Liver (tissue), 9 donors: ENCODE measurements around the gene FMO2. TPM values are rescaled to one million over a fixed set of nuclear protein-coding genes. Genes with fewer than 3 reads are reported as not detected.

Experiments used
- DNase-seq: peaks from one replicate; pipeline ENCODE4 v3.0.0-alpha.2; 2017; ENCODE audit warnings: low spot score
- H3K27ac ChIP-seq, 2 donors: one replicate each; pipeline ENCODE4 v1.7.0; 2013; ENCODE audit warnings: inconsistent platforms in 2 of 2, low read length in 2 of 2, control low read depth in 1 of 2, low read depth in 1 of 2, mild to moderate bottlenecking in 1 of 2
- H3K27me3 ChIP-seq, 4 donors: one replicate each; pipeline versions ENCODE4 v1.6.1 to v1.7.0; 2013; ENCODE audit warnings: low read length in 3 of 4, inconsistent platforms in 1 of 4, mild to moderate bottlenecking in 1 of 4, moderate library complexity in 1 of 4; ENCODE audit not compliant: control insufficient read depth in 4 of 4, insufficient read depth in 4 of 4
- H3K36me3 ChIP-seq, 4 donors: one replicate each; pipeline versions ENCODE4 v1.6.1 to v1.7.0; 2013; ENCODE audit warnings: low read length in 3 of 4, mild to moderate bottlenecking in 3 of 4, low read depth in 1 of 4, moderate library complexity in 1 of 4; ENCODE audit not compliant: control insufficient read depth in 4 of 4, insufficient read depth in 3 of 4
- H3K4me1 ChIP-seq, 4 donors: one replicate each; pipeline versions ENCODE4 v1.6.1 to v1.7.0; 2013; ENCODE audit warnings: low read length in 3 of 4, mild to moderate bottlenecking in 3 of 4, moderate library complexity in 1 of 4; ENCODE audit not compliant: control insufficient read depth in 4 of 4, insufficient read depth in 4 of 4
- H3K4me3 ChIP-seq, 3 donors: one replicate each; pipeline versions ENCODE4 v1.6.1 to v1.7.0; 2013; ENCODE audit warnings: low read length in 3 of 3, control low read depth in 1 of 3, low read depth in 1 of 3, mild to moderate bottlenecking in 1 of 3
- H3K9ac ChIP-seq, 2 donors: one replicate each; pipeline ENCODE4 v1.7.0; 2013; ENCODE audit warnings: low read length in 2 of 2, mild to moderate bottlenecking in 2 of 2, moderate library complexity in 2 of 2, control low read depth in 1 of 2, low read depth in 1 of 2
- H3K9me3 ChIP-seq, 4 donors: one replicate each; pipeline versions ENCODE4 v1.6.1 to v1.7.0; 2013; ENCODE audit warnings: low read length in 3 of 4; ENCODE audit not compliant: control insufficient read depth in 4 of 4
- CTCF ChIP-seq: fragments of 150-350 bp; IDR thresholded peaks from 2 replicates; pipeline ENCODE4 v1.5.1; 2017; ENCODE audit warnings: improper control_type of control experiment, low read depth, low read length; ENCODE audit not compliant: missing input control
- EGR1 ChIP-seq, 2 donors: IDR thresholded peaks; 2 replicates each; pipeline ENCODE4 v1.6.1; 2016 to 2018; ENCODE audit warnings: antibody characterized with exemption in 2 of 2, low read depth in 2 of 2
- FOXA2 ChIP-seq: IDR thresholded peaks from 2 replicates; pipeline ENCODE4 v1.6.1; 2016; ENCODE audit warnings: antibody characterized with exemption
- GABPA ChIP-seq, 2 donors: IDR thresholded peaks in 1 of 2; conservative IDR thresholded peaks in 1 of 2; 2 replicates each; pipeline ENCODE4 v1.6.1; 2016; ENCODE audit warnings: antibody characterized with exemption in 2 of 2, mild to moderate bottlenecking in 1 of 2, moderate library complexity in 1 of 2
- HNF4A ChIP-seq, 2 donors: conservative IDR thresholded peaks; 2 replicates each; pipeline ENCODE4 v1.6.1; 2016; ENCODE audit warnings: antibody characterized with exemption in 2 of 2, mild to moderate bottlenecking in 2 of 2
- HNF4G ChIP-seq: IDR thresholded peaks from 2 replicates; pipeline ENCODE4 v1.6.1; 2016; ENCODE audit warnings: antibody characterized with exemption
- JUND ChIP-seq, 2 donors: IDR thresholded peaks; 2 replicates each; pipeline ENCODE4 v1.6.1; 2016; ENCODE audit warnings: antibody characterized with exemption in 2 of 2
- NR2F2 ChIP-seq: IDR thresholded peaks from 2 replicates; pipeline ENCODE4 v1.6.1; 2016; ENCODE audit warnings: antibody characterized with exemption
- RAD21 ChIP-seq, 2 donors: IDR thresholded peaks; 2 replicates each; pipeline ENCODE4 v1.6.1; 2016; ENCODE audit warnings: antibody characterized with exemption in 2 of 2, mild to moderate bottlenecking in 2 of 2
- RXRA ChIP-seq, 2 donors: IDR thresholded peaks; 2 replicates each; pipeline ENCODE4 v1.6.1; 2017 to 2018; ENCODE audit warnings: antibody characterized with exemption in 2 of 2, mild to moderate bottlenecking in 1 of 2
- SP1 ChIP-seq: IDR thresholded peaks from 2 replicates; pipeline ENCODE4 v1.6.1; 2018; ENCODE audit warnings: antibody characterized with exemption, mild to moderate bottlenecking
- TAF1 ChIP-seq: conservative IDR thresholded peaks from 2 replicates; pipeline ENCODE4 v1.6.1; 2016; ENCODE audit warnings: antibody characterized with exemption, mild to moderate bottlenecking
- YY1 ChIP-seq: IDR thresholded peaks from 2 replicates; pipeline ENCODE4 v1.6.1; 2016; ENCODE audit warnings: antibody characterized with exemption, mild to moderate bottlenecking
- WGBS: extraction: QIAGEN DNeasy Blood & Tissue Kit; methylation state at CpG from one replicate; pipeline ENCODE4 v1.1.7; 2013; 5-methylcytosine and 5-hydroxymethylcytosine counted together
- polyA plus RNA-seq, 2 donors: library from polyadenylated mRNA; stranded (reverse) in 1 of 2; unstranded in 1 of 2; fragments of 200-250 nt in 1 of 2; fragments of >200 nt in 1 of 2; fragmentation: Nextera tagmentation in 1 of 2; extraction: Ambion mirVana in 1 of 2; gene quantifications; one replicate each; pipeline versions ENCODE4 v1.2.1 to v1.2.3, GENCODE V29; 2013 to 2015
- total RNA-seq, 2 donors: library from RNA; depleted of rRNA; stranded (reverse); fragments of >200 nt; gene quantifications; one replicate each; pipeline ENCODE4 v1.2.3, GENCODE V29; 2014
- TF ChIP-seq, protein P1 (sequence below): IDR thresholded peaks from 2 replicates; pipeline ENCODE4 v1.6.1; 2016; ENCODE audit warnings: antibody characterized with exemption
- TF ChIP-seq, protein P2 (sequence below): IDR thresholded peaks from 2 replicates; pipeline ENCODE4 v1.6.1; 2016; ENCODE audit warnings: antibody characterized with exemption
- TF ChIP-seq, protein P3 (sequence below): IDR thresholded peaks from 2 replicates; pipeline ENCODE4 v1.6.1; 2016; ENCODE audit warnings: antibody characterized with exemption
- TF ChIP-seq, protein P4 (sequence below): IDR thresholded peaks from 2 replicates; pipeline ENCODE4 v1.6.1; 2016; ENCODE audit warnings: antibody characterized with exemption, mild to moderate bottlenecking
- donor health status: healthy.
- donor health status: healthy.
- donor health status: healthy.
- donor health status: healthy.
- donor health status: healthy.

Gene FMO2
- total and polyA plus RNA-seq, 4 donors: 0.14 to 1.6 (median 1.1) TPM

GRCh38 chr1:171140401-171140800 lies 44.7 kb upstream of the FMO2 start:
- DNase-seq: no peak
- H3K4me3 ChIP-seq: no peak overlapping the region
- H3K4me1 ChIP-seq: peaks cover 6 to 31% (median 23%) of the 10 kb centered on the region in 4 donors
- no peaks in the 10 kb centered on the region for H3K36me3 ChIP-seq
- no peaks in the 10 kb centered on the region for H3K9me3 ChIP-seq
- TF ChIP-seq, protein P1, sequence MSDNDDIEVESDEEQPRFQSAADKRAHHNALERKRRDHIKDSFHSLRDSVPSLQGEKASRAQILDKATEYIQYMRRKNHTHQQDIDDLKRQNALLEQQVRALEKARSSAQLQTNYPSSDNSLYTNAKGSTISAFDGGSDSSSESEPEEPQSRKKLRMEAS: no peak
- TF ChIP-seq TAF1: no peak
- TF ChIP-seq, protein P2, sequence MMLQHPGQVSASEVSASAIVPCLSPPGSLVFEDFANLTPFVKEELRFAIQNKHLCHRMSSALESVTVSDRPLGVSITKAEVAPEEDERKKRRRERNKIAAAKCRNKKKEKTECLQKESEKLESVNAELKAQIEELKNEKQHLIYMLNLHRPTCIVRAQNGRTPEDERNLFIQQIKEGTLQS: no peak
- TF ChIP-seq YY1: no peak
- no peak for TF ChIP-seq GABPA (IDR thresholded peaks at IDR 0.05 in 1 of 2, conservative IDR thresholded peaks at IDR 0.05 in 1 of 2)
- TF ChIP-seq RAD21 (IDR thresholded peaks at IDR 0.05): peak in 1 of 2 donors; percentile 14
- no peak for TF ChIP-seq SP1
- TF ChIP-seq, protein P3, sequence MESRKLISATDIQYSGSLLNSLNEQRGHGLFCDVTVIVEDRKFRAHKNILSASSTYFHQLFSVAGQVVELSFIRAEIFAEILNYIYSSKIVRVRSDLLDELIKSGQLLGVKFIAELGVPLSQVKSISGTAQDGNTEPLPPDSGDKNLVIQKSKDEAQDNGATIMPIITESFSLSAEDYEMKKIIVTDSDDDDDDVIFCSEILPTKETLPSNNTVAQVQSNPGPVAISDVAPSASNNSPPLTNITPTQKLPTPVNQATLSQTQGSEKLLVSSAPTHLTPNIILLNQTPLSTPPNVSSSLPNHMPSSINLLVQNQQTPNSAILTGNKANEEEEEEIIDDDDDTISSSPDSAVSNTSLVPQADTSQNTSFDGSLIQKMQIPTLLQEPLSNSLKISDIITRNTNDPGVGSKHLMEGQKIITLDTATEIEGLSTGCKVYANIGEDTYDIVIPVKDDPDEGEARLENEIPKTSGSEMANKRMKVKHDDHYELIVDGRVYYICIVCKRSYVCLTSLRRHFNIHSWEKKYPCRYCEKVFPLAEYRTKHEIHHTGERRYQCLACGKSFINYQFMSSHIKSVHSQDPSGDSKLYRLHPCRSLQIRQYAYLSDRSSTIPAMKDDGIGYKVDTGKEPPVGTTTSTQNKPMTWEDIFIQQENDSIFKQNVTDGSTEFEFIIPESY: no peak
- TF ChIP-seq RXRA (IDR thresholded peaks at IDR 0.05): peak; percentile 4 to 27
- TF ChIP-seq EGR1 (IDR thresholded peaks at IDR 0.05; ENCODE audit: low read depth in 2 of 2): no peak
- TF ChIP-seq JUND (IDR thresholded peaks at IDR 0.05): no peak
- H3K27ac ChIP-seq: peak overlapping the region; percentile 29 to 41
- WGBS: 36% methylated on average over 5 of the region's 5 CpGs
- no peak overlapping the region for H3K9ac ChIP-seq
- H3K27me3 ChIP-seq: no peaks in the 10 kb centered on the region

- Histone ChIP-seq H3K4me1 (peaks cover 6 to 31% (median 23%) of the 10 kb centered on the region in 4 donors), H3K27me3 (no peaks in the 10 kb centered on the region), H3K36me3 (no peaks in the 10 kb centered on the region), H3K27ac (peak overlapping the region; percentile 93 to 98), H3K9ac (peak overlapping the region in 1 of 2 donors; percentile 36), H3K4me3 (no peak overlapping the region), H3K9me3 (no peaks in the 10 kb centered on the region)
- TF ChIP-seq HNF4G (no peak), FOXA2 (peak; percentile 26)
- 69% methylated on average over 4 of the region's 4 CpGs for WGBS
- DNase-seq: no peak
These were observed 44.0 kb upstream of the FMO2 start for GRCh38 chr1:171140956-171141687.

DNA sequence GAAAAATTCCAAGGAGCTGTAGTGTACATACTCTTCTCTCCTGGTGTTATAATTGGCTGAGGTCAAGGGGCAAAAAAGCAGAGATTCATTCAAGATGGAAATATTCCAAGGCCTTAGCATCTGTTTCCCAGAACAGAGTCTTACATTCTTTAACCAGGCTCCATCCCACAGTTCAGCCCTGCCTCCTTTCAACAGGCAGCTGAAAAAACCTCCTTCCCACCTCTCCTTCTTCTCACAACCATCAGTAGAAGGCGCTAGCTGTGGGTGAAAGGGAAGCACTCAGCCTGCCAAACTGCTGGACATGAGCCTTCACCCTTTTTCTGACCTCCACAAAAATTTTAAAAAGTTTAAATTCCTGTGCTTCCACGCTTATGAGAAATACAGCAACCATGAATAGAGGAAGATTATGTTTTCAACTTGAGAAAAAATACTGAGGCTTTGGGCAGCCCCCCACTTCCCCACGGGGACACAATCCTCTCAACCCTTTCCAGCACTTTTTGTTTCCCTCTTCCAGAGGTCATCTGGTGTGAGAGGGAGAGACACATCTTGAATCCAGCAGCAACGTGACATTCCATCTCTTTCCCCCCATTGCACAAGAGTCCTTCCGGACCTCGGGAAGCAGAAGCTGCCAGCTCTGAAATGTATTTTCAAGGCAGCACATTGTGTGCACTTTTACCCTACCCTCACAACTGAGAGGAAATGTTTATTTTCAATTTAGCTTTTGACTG lies 43.2 kb upstream of the FMO2 start:
- peaks cover 6 to 31% (median 23%) of the 10 kb centered on the region in 4 donors for H3K4me1 ChIP-seq
- peak overlapping the region in 1 of 2 donors; percentile 78 for H3K9ac ChIP-seq
- H3K36me3 ChIP-seq: no peaks in the 10 kb centered on the region
- H3K27me3 ChIP-seq: no peaks in the 10 kb centered on the region
- no peak overlapping the region for H3K4me3 ChIP-seq
- no peak for DNase-seq
- no peaks in the 10 kb centered on the region for H3K9me3 ChIP-seq
- peak overlapping the region; percentile 93 to 98 for H3K27ac ChIP-seq
- 24% methylated on average over 6 of the region's 6 CpGs for WGBS
- TF ChIP-seq, protein P4, sequence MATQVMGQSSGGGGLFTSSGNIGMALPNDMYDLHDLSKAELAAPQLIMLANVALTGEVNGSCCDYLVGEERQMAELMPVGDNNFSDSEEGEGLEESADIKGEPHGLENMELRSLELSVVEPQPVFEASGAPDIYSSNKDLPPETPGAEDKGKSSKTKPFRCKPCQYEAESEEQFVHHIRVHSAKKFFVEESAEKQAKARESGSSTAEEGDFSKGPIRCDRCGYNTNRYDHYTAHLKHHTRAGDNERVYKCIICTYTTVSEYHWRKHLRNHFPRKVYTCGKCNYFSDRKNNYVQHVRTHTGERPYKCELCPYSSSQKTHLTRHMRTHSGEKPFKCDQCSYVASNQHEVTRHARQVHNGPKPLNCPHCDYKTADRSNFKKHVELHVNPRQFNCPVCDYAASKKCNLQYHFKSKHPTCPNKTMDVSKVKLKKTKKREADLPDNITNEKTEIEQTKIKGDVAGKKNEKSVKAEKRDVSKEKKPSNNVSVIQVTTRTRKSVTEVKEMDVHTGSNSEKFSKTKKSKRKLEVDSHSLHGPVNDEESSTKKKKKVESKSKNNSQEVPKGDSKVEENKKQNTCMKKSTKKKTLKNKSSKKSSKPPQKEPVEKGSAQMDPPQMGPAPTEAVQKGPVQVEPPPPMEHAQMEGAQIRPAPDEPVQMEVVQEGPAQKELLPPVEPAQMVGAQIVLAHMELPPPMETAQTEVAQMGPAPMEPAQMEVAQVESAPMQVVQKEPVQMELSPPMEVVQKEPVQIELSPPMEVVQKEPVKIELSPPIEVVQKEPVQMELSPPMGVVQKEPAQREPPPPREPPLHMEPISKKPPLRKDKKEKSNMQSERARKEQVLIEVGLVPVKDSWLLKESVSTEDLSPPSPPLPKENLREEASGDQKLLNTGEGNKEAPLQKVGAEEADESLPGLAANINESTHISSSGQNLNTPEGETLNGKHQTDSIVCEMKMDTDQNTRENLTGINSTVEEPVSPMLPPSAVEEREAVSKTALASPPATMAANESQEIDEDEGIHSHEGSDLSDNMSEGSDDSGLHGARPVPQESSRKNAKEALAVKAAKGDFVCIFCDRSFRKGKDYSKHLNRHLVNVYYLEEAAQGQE: peak; percentile 59
- TF ChIP-seq HNF4A (conservative IDR thresholded peaks at IDR 0.05) (peak in 1 of 2 donors; percentile 64), CTCF (no peak), NR2F2 (peak; percentile 89), GABPA (IDR thresholded peaks at IDR 0.05 in 1 of 2, conservative IDR thresholded peaks at IDR 0.05 in 1 of 2) (peak in 1 of 2 donors; percentile 23), RXRA (IDR thresholded peaks at IDR 0.05) (peak; percentile 74 to 83), TAF1 (peak; percentile 27), FOXA2 (no peak), RAD21 (IDR thresholded peaks at IDR 0.05) (peak; percentile 16 to 46)
- TF ChIP-seq, protein P1: peak; percentile 87
